Measurements from ENCODE around the gene INF2. TPM values are rescaled to one million over a fixed set of nuclear protein-coding genes. Genes with fewer than 3 reads are reported as not detected.
A peak's percentile ranks its signal among the peaks of the same experiment; 100 is the strongest.

Gene INF2
- total RNA-seq, 1 experiment from 2014 or later, result 113 TPM

DNA sequence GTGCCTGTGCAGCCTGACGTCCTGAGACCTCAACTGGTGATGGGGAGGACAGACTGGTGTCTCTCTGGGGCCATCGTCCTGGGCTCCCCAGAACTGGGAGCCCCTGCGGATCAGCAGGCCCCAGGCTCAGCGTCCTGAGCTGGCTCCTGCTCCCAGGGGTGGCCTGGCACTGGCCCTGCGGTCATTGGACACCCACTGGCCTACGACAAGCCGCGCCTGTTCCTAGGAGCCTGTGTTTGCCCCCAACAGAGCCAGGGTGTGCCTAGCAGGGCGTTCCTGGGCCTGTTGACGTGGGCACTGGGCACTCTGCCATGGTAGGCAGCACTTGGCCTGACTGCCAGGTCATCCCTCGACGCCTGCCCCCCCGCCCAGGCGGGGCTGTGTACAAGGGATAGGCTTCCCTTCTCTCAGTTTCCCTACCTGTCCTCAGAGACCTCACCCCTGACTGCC lies 43.0 kb downstream of the INF2 start:
- H2AFZ ChIP-seq, result no peak overlapping the region
- H3K9me3 ChIP-seq (ENCODE audit: insufficient read depth, low read depth), result no peaks in the 10 kb centered on the region
- no TSS peak for BruUV-seq (replicated peaks)
- H3K4me3 ChIP-seq, result no peak overlapping the region
- POLR2A ChIA-PET (ENCODE audit: unreplicated experiment), result no interaction called here
- no peaks in the 10 kb centered on the region for H3K27me3 ChIP-seq (ENCODE audit: insufficient read depth, low read depth)
- H3F3A ChIP-seq (ENCODE audit: insufficient read depth, low read depth), result no peaks in the 10 kb centered on the region
- no peaks in the 10 kb centered on the region for H3K36me3 ChIP-seq (ENCODE audit: low read depth)
- H3K79me2 ChIP-seq (ENCODE audit: low read depth), result no peaks in the 10 kb centered on the region
- no peaks in the 10 kb centered on the region for H3K4me1 ChIP-seq (replicated peaks; ENCODE audit: insufficient read depth)
- no peaks in the 10 kb centered on the region for H3K9me2 ChIP-seq (ENCODE audit: insufficient read depth)
- H3K4me2 ChIP-seq, result no peak overlapping the region
- no peak for TF ChIP-seq EZH2 (IDR thresholded peaks at IDR 0.05; ENCODE audit: low read depth)
- TF ChIP-seq, protein P1, sequence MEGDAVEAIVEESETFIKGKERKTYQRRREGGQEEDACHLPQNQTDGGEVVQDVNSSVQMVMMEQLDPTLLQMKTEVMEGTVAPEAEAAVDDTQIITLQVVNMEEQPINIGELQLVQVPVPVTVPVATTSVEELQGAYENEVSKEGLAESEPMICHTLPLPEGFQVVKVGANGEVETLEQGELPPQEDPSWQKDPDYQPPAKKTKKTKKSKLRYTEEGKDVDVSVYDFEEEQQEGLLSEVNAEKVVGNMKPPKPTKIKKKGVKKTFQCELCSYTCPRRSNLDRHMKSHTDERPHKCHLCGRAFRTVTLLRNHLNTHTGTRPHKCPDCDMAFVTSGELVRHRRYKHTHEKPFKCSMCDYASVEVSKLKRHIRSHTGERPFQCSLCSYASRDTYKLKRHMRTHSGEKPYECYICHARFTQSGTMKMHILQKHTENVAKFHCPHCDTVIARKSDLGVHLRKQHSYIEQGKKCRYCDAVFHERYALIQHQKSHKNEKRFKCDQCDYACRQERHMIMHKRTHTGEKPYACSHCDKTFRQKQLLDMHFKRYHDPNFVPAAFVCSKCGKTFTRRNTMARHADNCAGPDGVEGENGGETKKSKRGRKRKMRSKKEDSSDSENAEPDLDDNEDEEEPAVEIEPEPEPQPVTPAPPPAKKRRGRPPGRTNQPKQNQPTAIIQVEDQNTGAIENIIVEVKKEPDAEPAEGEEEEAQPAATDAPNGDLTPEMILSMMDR (conservative IDR thresholded peaks at IDR 0.05), result no peak
- peak in 1 of 2 experiments; percentile 72 for DNase-seq
- intact Hi-C loops (cut with micrococcal nuclease; ENCODE audit: unreplicated experiment), result no loop called here
- H3K27ac ChIP-seq, result no peak overlapping the region
- CTCF ChIA-PET, result interaction anchor here (0.5 kb wide), 1 partner anchor 37 kb away, joined by 3 read pairs; no protein-coding TSS in a partner anchor
- no peaks in the 10 kb centered on the region for H4K20me1 ChIP-seq (ENCODE audit: insufficient read depth)

DNA sequence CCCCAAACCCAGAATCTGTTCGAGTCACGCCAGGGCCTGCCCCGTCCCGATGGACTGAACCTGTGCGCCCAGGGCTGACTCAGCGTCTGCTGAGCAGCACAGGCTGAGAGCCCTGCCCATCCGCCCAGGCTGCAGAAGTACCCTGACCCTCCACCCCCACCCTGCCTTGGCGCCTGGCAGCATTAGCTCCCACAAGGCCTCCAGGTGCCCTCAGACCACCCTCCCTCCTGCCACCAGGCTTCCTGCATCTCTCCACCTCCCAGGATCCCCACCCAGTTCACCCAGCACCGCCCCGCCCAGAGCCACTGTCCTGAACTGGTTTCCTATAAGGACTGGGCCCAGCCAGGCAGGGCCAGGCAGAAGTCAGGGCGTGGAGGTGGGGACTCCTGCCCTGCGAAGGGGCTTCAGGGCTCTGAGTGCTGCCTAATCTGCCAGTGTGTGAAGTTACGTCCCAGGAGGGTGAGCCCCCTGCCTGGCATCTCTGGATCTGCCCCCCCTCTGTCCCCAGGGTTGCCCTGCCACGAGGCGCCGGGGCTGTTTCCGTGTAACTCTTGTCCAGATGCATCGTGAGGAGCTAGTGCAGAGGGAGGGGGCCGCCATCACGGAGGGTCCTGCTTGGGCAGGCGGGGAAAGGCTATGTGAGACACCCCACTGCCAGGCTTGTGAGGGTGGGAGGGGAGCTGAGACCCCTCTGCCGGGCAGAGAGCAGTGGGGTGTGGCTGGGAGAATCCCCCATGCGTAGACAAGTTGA lies 43.7 kb downstream of the INF2 start:
- CTCF ChIA-PET, result interaction anchor here (0.6 kb wide), 1 partner anchor 24 kb away, joined by 4 read pairs; no protein-coding TSS in a partner anchor

DNA sequence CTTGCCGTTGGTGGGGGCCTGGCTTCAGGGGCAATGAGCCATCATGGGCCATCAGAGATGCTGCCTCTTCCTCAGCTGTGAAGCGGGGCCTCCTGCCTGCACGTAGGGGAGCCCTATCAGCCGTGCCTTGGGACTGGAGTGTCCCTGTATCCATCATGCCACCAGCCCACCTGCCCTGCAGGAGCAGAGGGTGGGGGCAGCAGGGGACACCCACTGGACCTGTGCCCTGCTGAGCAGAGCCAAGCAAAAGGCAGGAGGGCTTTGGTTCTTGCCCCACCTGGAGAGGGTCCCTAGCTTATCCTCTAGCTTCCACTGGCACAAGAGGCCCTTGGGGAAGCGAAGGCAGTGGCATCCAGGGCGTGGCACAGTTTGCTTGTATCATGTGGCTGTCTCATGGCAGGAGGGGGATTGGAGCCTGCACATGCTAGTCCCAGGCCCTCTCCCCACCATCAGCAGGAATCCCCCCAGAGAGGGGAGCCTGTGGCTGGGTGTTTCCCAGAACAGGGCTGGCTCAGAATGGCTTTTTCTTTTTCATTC lies 44.7 kb downstream of the INF2 start:
- H3F3A ChIP-seq (ENCODE audit: insufficient read depth, low read depth), result no peaks in the 10 kb centered on the region
- intact Hi-C loops (cut with micrococcal nuclease; ENCODE audit: unreplicated experiment), result no loop called here
- no peak overlapping the region for H3K4me2 ChIP-seq
- TF ChIP-seq, protein P1 (conservative IDR thresholded peaks at IDR 0.05), result no peak
- no peak for TF ChIP-seq EZH2 (IDR thresholded peaks at IDR 0.05; ENCODE audit: low read depth)
- no peak overlapping the region for H3K4me3 ChIP-seq
- H4K20me1 ChIP-seq (ENCODE audit: insufficient read depth), result no peaks in the 10 kb centered on the region
- H3K36me3 ChIP-seq (ENCODE audit: low read depth), result no peaks in the 10 kb centered on the region
- CTCF ChIA-PET, result no interaction called here
- H3K27me3 ChIP-seq (ENCODE audit: insufficient read depth, low read depth), result no peaks in the 10 kb centered on the region
- H3K4me1 ChIP-seq (replicated peaks; ENCODE audit: insufficient read depth), result no peaks in the 10 kb centered on the region
- H3K79me2 ChIP-seq (ENCODE audit: low read depth), result no peaks in the 10 kb centered on the region
- POLR2A ChIA-PET (ENCODE audit: unreplicated experiment), result no interaction called here
- no peak for DNase-seq
- no peak overlapping the region for H3K27ac ChIP-seq
- no peaks in the 10 kb centered on the region for H3K9me3 ChIP-seq (ENCODE audit: insufficient read depth, low read depth)
- BruUV-seq (replicated peaks), result no TSS peak
- no peaks in the 10 kb centered on the region for H3K9me2 ChIP-seq (ENCODE audit: insufficient read depth)
- no peak overlapping the region for H2AFZ ChIP-seq

More for the DNA sequence above, 43.7 kb downstream of the INF2 start:
- TF ChIP-seq EZH2 (IDR thresholded peaks at IDR 0.05; ENCODE audit: low read depth), result no peak
- TF ChIP-seq, protein P1 (conservative IDR thresholded peaks at IDR 0.05), result no peak
- DNase-seq, result peak in 1 of 2 experiments; percentile 45
- Histone ChIP-seq H4K20me1 (ENCODE audit: insufficient read depth) (no peaks in the 10 kb centered on the region), H3K27ac (no peak overlapping the region), H3K4me1 (replicated peaks; ENCODE audit: insufficient read depth) (no peaks in the 10 kb centered on the region), H3K4me2 (no peak overlapping the region), H2AFZ (no peak overlapping the region), H3F3A (ENCODE audit: insufficient read depth, low read depth) (no peaks in the 10 kb centered on the region), H3K79me2 (ENCODE audit: low read depth) (no peaks in the 10 kb centered on the region), H3K4me3 (no peak overlapping the region), H3K27me3 (ENCODE audit: insufficient read depth, low read depth) (no peaks in the 10 kb centered on the region), H3K9me2 (ENCODE audit: insufficient read depth) (no peaks in the 10 kb centered on the region), H3K9me3 (ENCODE audit: insufficient read depth, low read depth) (no peaks in the 10 kb centered on the region), H3K36me3 (ENCODE audit: low read depth) (no peaks in the 10 kb centered on the region)
- POLR2A ChIA-PET (ENCODE audit: unreplicated experiment), result no interaction called here
- intact Hi-C loops (cut with micrococcal nuclease; ENCODE audit: unreplicated experiment), result no loop called here
- no TSS peak for BruUV-seq (replicated peaks)

All from PC-9 (cell line).